HG03439 (cell line): ENCODE measurements around the gene UGT1A3.
A peak's percentile ranks its signal among the peaks of the same experiment; 100 is the strongest.
"Not testable (repeated sequence)": the region's sequence is repeated elsewhere in the genome, so short reads cannot be mapped to it uniquely, and the experiment has no call there.

Experiments used
- ATAC-seq: cut with Tn5 transposase; IDR thresholded peaks from one replicate; pipeline ENCODE4 v1.9.1; 2021; ENCODE audit warnings: mild to moderate bottlenecking, moderate library complexity; ENCODE audit not compliant: unreplicated experiment

UGT1A3 gene

DNA sequence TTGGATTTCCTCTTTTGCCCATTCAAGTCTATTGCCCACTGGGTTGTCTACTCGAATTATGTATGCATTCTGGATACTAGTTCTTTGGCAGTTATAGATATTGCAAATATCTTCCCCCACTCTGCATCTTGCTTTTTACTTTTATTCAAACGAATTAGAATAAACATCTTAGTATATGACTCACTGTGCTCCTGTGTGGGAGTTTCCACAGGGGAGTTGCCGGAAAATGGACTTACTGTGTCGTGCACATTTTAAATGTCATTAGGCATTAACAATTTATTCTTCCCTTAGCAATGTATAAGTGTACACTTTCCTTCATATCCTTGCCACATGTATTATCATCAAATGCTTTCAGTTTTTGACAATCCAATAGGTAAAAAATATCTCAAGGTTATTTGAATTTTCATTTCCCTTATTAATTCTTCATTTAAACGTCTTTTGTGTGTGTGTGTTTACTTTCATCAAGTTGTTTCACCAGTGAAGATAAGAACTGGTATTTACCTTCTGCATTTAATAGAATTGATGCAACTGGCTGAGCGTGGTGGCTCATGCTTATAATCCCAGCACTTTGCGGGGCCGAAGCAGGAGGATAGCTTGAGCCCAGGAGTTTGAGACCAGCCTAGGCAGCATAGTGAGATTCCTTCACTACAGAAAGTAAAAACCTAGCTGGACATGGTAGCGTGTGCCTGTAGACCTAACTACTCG lies 20.8 kb upstream of the UGT1A3 start:
- ATAC-seq = no peak

DNA sequence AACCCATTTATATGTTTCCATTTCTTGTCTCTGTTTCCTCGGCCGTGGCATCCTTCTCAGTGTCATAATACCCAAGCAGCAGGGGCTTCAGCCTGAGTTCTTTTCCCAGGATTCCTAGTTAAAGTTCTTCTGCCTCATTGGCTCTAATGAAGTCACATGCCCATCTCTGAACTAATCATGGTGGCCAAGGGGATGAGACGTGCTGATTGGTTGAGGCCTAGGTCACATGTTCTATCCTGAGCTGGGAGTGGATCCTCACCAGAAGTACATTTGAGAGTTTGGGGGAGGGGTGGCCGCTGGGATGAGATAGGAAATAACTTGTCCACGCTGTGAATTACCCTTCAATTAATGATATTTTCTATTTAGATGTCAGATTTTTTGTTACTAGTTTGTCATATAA lies 19.9 kb upstream of the UGT1A3 start:
- no peak for ATAC-seq

DNA sequence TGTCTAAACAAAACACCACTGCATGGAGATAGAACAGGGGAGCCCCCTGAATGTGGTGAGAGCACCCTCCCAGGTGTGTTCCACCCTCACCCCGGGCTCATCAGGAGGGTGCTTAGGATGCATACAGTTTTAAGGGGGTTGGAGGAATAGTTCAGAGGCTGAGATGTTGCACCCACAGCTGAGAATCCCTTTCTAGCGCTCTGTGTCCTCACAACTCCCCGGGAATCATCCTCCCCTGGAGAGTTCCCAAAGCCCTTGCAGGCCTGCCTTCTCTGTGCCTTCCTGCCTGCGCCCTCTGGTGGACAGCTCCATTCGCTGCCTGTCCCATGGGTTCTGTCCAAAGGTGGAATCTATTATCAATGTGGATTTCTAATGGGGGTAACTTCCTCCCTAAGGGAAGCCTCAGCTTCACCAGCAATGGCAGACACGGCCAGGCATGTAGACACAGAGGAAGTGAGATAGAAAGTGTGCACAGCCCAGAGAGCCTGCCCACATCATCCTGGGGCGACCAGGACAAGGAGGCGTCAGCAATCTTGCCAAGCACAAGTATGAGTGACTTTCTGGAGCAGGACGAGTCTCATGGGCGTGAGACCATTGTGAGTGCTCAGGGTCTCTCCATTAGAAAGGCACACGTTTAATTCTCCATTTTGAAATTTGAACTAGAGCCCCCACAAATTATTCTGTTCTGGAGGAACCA lies 17.4 kb upstream of the UGT1A3 start:
- peak; percentile 69 for ATAC-seq

DNA sequence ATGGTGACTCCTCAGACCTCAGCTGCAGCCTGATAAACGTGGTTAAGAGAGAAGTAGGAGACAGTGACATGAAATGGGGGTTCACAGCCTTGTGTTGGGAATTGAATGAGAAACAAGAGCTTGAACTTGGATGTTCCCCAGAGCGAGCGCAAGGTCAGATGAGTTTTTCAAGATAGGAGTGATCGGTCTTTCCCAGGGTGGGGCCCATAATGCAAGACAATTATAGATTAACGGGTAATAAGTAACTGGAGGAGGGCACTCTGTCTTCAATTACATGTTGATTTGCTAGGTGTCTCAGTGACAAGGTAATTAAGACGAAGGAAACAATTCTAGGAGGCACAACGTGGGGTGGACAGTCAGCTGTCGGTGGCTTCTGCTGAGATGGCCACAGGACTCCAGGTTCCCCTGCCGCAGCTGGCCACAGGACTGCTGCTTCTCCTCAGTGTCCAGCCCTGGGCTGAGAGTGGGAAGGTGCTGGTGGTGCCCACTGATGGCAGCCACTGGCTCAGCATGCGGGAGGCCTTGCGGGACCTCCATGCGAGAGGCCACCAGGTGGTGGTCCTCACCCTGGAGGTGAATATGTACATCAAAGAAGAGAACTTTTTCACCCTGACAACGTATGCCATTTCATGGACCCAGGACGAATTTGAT lies 16.1 kb upstream of the UGT1A3 start, which contains the start of gene UGT1A5:
TSS of gene UGT1A5 (plus strand) at position 297 of the 651 bp plus-strand sequence. CDS start at position 382, 85 bp downstream.
- ATAC-seq = no peak

DNA sequence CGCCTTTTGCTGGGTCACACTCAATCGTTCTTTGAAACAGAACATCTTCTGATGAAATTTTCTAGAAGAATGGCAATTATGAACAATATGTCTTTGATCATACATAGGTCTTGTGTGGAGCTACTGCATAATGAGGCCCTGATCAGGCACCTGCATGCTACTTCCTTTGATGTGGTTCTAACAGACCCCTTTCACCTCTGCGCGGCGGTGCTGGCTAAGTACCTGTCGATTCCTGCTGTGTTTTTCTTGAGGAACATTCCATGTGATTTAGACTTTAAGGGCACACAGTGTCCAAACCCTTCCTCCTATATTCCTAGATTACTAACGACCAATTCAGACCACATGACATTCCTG lies 15.6 kb upstream of the UGT1A3 start:
- ATAC-seq = no peak

DNA sequence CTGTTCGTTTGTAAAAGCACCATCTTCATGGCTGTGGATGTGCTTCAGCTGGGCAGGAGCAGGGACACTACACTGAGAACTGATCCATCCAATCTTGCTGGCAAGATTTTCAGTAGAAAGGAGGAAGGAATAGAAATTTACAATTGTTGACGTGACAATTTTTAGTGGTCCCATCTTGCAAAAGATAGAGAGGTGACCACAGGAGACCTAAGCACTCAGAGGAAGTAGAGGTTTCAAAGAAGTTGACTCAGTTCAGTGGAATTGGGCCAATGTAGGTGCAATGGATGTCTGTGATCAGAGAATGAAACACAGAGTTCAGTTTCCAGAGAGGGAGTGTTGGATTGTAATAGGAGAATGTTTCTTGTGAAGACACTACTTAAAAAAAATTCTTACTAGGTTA lies 14.7 kb upstream of the UGT1A3 start:
- no peak for ATAC-seq

DNA sequence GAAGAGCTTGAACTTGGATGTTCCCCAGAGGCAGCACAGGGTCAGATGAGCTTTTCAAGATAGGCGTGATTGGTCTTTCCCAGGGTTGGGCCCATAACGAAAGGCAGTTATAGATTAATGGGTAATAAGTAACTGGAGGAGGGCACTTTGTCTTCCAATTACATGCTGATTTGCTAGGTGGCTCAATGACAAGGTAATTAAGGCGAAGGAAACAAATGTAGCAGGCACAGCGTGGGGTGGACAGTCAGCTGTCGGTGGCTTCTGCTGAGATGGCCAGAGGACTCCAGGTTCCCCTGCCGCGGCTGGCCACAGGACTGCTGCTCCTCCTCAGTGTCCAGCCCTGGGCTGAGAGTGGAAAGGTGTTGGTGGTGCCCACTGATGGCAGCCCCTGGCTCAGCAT lies 10.3 kb upstream of the UGT1A3 start, which contains the start of gene UGT1A4:
TSS of gene UGT1A4 (plus strand) at position 185 of the 400 bp plus-strand sequence. CDS start at position 270, 85 bp downstream.
- no peak for ATAC-seq

DNA sequence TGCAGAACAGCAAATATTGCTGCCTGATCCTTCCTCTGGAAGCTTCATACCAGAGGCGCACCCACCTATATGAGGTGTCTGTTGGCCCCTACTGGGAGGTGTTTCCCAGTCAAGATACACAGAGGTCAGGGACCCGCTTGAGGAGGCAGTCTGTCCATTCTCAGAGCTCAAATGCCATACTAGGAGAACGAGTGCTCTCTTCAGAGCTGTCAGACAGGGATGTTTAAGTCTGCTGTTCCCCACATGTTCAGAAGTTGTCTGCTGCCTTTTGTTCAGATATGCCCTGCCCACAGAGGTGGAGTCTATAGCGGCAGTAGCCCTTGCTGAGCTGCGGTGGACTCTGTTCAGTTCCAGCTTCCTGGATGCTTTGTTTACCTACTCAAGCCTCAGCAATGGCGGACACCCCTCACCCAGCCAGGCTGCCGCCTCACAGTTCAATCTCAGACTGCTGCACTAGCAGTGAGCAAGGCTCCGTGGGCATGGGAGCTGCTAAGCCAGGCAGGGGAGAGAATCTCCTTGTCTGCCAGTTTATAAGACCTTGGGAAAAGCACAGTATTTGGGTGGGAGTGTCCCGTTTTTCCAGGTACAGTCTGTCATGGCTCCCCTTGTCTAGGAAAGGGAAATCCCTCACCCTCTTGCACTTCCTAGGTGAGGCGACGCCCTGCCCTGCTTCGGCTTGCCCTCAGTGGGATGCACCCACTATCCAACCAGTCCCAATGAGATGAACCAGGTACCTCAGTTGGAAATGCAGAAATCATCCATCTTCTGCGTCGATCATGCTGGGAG lies 8.2 kb downstream of the UGT1A3 start:
- ATAC-seq = not testable (repeated sequence)

DNA sequence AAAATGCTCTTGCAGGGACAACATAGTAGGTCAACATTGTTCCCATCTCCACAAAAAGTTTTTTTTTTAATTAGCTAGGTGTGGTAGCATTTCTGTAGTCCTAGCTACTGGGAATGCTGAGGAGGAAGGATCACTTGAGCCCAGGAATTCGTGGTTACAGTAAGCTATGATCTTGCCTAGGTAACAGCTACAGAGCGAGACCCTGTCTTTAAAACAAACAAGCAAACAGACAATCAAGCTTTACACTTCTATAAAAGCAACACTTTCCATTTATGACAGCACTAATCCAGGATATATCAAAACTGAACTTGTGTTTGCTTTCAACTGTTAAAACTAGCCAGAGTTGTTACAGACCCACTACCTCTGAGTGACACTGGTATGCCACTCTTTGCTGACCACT lies 12.0 kb downstream of the UGT1A3 start:
- ATAC-seq = no peak

DNA sequence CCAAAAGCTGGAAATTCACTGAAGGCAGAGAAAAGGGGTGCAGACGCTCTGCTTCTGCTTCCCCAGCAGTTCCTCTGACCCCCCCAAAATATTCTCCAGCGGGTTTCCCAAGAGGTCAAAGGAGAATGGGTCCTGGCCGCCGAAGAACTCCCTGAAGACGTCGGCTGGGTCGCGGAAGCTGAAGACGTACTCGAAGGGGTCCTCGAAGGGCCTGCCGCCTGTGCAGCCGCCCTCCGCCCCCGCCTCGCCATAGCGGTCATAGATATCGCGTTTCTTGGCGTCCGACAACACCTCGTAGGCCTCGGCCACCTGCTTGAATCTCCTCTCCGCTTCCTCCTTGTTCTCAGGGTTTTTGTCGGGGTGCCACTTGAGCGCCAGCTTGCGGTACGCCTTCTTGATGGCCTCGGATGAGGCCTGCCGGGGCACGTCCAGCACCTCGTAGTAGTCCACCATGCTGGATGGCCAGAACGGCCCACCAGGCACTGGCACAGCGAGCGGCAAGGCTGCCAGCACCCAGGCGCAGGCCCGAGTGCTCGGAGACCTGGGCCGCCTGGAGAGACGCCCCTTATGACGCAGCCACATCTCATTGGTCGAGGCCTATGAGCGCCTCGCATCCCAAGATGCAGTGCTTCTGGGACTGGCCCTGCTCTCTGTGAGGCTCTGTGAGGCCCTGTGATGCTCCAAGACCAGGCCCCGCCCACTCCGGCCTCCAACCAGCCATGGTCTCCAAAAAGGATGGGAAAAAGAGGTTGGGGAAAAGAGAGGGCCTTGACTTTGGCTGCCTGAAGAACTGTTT lies 14.8 kb downstream of the UGT1A3 start:
- no peak for ATAC-seq

DNA sequence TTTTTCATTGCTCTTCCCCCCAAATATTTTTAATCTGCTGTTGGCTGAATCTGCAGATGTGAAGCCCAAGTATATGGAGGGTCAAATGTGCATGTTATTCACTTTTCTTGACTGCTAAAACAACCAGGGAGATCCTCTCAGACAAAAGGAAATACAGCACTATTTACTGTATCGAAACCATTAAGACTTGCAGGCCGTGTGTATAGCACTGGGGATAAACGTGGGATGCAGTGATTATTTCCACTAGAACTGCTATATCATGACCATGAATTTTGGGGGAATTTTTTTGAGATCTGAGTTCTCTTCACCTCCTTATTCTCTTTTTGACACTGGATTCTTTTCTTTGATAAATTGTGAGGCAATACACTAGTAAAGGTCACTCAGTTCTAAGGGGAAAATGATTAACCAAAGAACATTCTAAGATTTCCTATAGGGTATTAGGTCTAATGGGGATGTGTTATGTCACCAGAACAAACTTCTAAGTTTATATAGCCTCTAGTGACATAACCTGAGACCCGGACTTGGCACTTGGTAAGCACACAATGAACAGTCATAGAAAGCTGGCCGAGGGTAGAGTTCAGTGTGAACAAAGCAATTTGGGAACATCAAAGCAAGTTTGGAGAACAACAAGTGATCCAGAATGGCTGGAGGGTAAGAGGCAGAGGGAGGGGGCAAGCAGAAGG lies 16.4 kb downstream of the UGT1A3 start:
- no peak for ATAC-seq

DNA sequence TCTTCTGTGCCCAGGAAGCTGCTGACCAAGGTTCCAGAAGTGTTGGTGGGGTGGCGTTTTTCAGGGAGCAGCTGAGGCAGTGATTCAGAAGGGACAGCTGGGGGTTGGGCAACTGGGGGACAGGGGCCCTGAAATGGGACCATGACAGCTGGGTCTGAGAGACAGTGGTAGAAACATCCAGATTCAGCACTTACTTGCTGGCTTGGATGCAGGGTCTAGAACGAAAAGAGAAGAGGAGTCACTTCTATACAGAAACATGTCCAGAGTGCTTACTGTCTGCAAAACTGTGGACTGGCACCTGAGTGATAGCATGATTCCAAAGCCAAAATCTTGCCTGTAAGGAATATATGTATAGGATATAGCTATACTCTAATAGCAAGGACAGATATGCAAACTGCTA lies 17.0 kb downstream of the UGT1A3 start:
- not testable (repeated sequence) for ATAC-seq

DNA sequence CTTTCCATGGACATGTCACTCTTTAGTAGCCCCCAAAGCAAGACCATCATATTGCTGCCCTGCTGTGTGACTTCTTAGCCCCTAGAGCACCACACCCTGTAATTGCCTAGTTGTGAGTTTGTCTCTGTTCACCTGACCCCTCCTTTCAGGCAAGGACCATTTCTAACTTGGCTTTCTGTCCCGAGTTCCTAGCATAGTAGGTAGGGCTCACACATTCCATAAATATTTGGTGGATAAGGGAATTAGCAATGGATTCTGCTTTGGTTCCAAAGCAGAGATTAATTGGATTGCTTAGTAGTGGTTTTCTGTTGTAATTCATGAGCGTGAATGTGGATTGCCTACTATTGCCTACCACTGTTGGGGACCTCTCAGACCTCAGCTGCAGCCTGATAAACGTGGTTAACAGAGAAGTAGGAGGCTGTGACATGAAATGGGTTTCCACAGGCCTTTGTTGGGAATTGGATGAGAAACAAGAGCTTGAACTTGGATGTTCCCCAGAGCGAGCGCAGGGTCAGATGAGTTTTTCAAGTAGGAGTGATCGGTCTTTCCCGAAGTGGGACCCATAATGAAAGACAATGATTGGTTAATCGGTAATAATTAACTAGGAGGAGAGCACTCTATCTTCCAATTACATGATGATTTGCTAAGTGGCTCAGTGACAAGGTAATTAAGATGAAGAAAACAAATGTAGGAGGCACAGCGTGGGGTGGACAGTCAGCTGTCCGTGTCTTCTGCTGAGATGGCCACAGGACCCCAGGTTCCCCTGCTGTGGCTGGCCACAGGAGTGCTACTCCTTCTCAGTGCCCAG lies 17.8 kb downstream of the UGT1A3 start:
- ATAC-seq = no peak

DNA sequence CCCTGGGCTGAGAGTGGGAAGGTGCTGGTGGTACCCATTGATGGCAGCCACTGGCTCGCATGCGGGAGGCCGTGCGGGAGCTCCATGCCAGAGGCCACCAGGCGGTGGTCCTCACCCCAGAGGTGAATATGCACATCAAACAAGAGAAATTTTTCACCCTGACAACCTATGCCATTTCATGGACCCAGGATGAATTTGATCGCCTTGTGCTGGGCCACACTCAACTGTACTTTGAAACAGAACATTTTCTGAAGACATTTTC lies 18.4 kb downstream of the UGT1A3 start:
- no peak for ATAC-seq

DNA sequence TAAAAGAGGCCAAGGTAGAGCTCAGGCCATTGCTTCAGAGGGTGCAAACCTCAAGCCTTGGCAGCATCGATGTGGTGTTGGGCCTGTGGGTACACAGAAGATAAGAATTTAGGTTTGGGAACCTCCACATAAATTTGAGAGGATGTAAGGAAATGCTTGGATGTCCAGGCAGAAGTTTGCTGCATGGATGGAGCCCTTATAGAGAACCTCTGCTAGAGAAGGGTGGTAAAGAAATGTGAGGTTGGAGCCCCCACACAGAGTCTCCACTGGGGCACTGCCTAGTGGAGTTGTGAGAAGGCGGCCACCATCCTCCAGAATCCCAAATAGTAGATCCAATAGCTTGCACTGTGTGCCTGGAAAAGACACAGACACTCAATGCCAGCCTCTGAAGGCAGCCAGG lies 21.8 kb downstream of the UGT1A3 start:
- ATAC-seq = not testable (repeated sequence)

DNA sequence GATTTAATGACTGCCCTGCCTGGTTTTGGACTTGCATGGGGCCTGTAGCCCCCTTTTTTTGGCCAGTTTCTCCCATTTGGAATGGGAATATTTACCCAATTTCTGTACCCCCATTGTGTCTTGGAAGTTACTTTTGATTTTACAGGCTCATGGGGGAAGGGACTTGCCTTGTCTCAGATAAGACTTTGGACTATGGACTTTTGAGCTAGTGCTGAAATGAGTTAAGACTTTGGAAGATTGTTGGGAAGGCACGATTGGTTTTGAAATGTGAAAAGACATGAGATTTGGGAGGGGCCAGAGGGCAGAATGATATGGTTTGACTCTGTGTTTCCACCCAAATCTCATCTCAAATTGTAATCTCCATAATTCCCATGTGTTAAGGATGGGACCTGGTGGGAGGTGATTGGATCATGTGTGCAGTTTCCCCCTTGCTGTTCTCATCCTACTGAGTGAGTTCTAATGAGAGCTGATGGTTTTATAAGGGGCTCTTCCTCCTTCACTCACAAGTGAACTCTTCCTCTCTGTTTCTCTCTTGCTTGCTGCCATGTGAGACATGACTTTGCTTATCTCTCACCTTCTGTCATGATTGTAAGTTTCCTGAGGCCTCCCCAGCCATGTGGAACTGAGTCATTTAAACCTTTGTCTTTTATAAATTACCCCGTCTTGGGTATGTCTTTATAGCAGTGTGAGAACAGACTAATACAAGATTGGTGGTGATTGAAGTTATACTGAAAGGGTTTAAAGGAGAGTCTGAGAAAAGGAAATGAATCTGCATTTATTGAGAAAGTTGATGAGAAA lies 22.6 kb downstream of the UGT1A3 start:
- not testable (repeated sequence) for ATAC-seq

DNA sequence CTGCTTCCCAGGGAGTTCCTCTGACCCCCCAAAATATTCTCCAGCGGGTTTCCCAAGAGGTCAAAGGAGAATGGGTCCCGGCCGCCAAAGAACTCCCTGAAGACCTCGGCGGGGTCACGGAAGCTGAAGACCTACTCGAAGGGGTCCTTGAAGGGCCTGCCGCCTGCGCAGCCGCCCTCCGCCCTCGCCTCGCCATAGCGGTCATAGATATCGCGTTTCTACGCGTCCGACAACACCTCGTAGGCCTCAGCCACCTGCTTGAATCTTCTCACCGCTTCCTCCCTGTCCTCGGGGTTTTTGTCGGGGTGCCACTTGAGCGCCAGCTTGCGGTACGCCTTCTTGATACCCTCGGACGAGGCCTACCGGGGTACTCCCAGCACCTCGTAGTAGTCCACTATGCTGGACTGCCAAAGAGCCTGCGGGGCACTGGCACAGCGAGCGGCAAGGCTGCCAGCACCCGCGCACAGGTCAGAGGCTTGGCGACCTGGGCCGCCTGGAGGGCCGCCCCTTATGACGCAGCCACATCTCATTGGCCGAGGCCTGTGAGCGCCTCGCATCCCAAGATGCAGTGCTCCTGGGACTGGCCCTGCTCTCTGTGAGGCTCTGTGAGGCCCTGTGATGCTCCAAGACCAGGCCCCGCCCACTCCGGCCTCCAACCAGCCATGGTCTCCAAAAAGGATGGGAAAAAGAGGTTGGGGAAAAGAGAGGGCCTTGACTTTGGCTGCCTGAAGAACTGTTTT lies 26.2 kb downstream of the UGT1A3 start:
- ATAC-seq = no peak
